HFF-Myc (cell line): ENCODE results near the gene VENTX.

ENCODE experiments used
- DNase-seq: peaks from one replicate; pipeline ENCODE4 v3.0.0-alpha.2; 2011; ENCODE audit warnings: low read depth; ENCODE audit errors: extremely low read depth
- H3K4me3 ChIP-seq: replicated peaks from 2 replicates; pipeline ENCODE4 v1.5.1; 2011; ENCODE audit warnings: low read depth, mild to moderate bottlenecking, control low read depth, low read length
- CTCF ChIP-seq: IDR thresholded peaks from 2 replicates; pipeline ENCODE4 v1.5.1; 2012; ENCODE audit warnings: mild to moderate bottlenecking, low read depth, low read length, control low read depth; ENCODE audit errors: missing control alignments

The VENTX gene

GRCh38 chr10:133211141-133211830, 26.4 kb upstream of the VENTX start:
- H3K4me3 ChIP-seq: no peak overlapping the region
- no peak for DNase-seq
- no peak for TF ChIP-seq CTCF

GRCh38 chr10:133211959-133212852, 25.4 kb upstream of the VENTX start:
- no peak overlapping the region for H3K4me3 ChIP-seq
- no peak for TF ChIP-seq CTCF
- DNase-seq: no peak

- TF ChIP-seq CTCF: no peak
- DNase-seq: no peak
- H3K4me3 ChIP-seq: no peak overlapping the region
Measured at GRCh38 chr10:133212853-133213494, 24.7 kb upstream of the VENTX start.

- no peak for DNase-seq
- H3K4me3 ChIP-seq: no peak overlapping the region
- no peak for TF ChIP-seq CTCF
Measured at GRCh38 chr10:133213641-133214467, 23.8 kb upstream of the VENTX start.

- H3K4me3 ChIP-seq: no peak overlapping the region
- DNase-seq: no peak
- no peak for TF ChIP-seq CTCF
Measured at GRCh38 chr10:133214468-133215410, 22.9 kb upstream of the VENTX start.

GRCh38 chr10:133215586-133215985, 22.1 kb upstream of the VENTX start:
- TF ChIP-seq CTCF: no peak
- H3K4me3 ChIP-seq: no peak overlapping the region
- no peak for DNase-seq
